HG03469 (cell line): ENCODE results near the gene MRPS14.
"Not testable (repeated sequence)": the region's sequence is repeated elsewhere in the genome, so short reads cannot be mapped to it uniquely, and the experiment has no call there.

ENCODE experiments used
- ATAC-seq: cut with Tn5 transposase; IDR thresholded peaks from one replicate; pipeline ENCODE4 v1.9.1; 2021; ENCODE audit warnings: mild to moderate bottlenecking, moderate library complexity, moderate number of reproducible peaks; ENCODE audit not compliant: unreplicated experiment

The MRPS14 gene

GRCh38 chr1:175023043-175023921, at the start of gene MRPS14:
Gene MRPS14 (minus strand): TSS chr1:175023425. CDS start chr1:175023408, 17 bp downstream.
- ATAC-seq: peak; percentile 76

GRCh38 chr1:175072099-175072951, 49.1 kb upstream of the MRPS14 start:
- no peak for ATAC-seq

- no peak for ATAC-seq
Observed at GRCh38 chr1:175071276-175071943, 48.2 kb upstream of the MRPS14 start.

GRCh38 chr1:175070818-175071217, 47.6 kb upstream of the MRPS14 start:
- no peak for ATAC-seq

GRCh38 chr1:175067362-175068106, 44.3 kb upstream of the MRPS14 start, which contains the start of gene TNN:
Gene TNN (plus strand): TSS chr1:175067833. CDS start chr1:175077419, 9,586 bp downstream.
- ATAC-seq: no peak

- no peak for ATAC-seq
Observed at GRCh38 chr1:175062858-175063257, 39.6 kb upstream of the MRPS14 start.

- no peak for ATAC-seq
Observed at GRCh38 chr1:175062339-175062738, 39.1 kb upstream of the MRPS14 start.

GRCh38 chr1:175054736-175055135, 31.5 kb upstream of the MRPS14 start:
- no peak for ATAC-seq

GRCh38 chr1:175050992-175051391, 27.8 kb upstream of the MRPS14 start:
- no peak for ATAC-seq

GRCh38 chr1:175045519-175045918, 22.3 kb upstream of the MRPS14 start:
- ATAC-seq: no peak

GRCh38 chr1:175045097-175045496, 21.9 kb upstream of the MRPS14 start:
- ATAC-seq: no peak

- not testable (repeated sequence) for ATAC-seq
Observed at GRCh38 chr1:175044591-175044990, 21.4 kb upstream of the MRPS14 start.

- ATAC-seq: no peak
Observed at GRCh38 chr1:175043824-175044223, 20.6 kb upstream of the MRPS14 start.

- no peak for ATAC-seq
Observed at GRCh38 chr1:175042650-175043049, 19.4 kb upstream of the MRPS14 start.

GRCh38 chr1:175040324-175040879, 17.2 kb upstream of the MRPS14 start:
- no peak for ATAC-seq

- no peak for ATAC-seq
Observed at GRCh38 chr1:175037416-175037815, 14.2 kb upstream of the MRPS14 start.

GRCh38 chr1:175036476-175036875, 13.3 kb upstream of the MRPS14 start:
- no peak for ATAC-seq

GRCh38 chr1:175035865-175036264, 12.6 kb upstream of the MRPS14 start:
- no peak for ATAC-seq

GRCh38 chr1:175034775-175035174, 11.6 kb upstream of the MRPS14 start:
- ATAC-seq: no peak

GRCh38 chr1:175033953-175034352, 10.7 kb upstream of the MRPS14 start:
- ATAC-seq: no peak
